GM19438 (cell line): ENCODE results near the gene TOM1L2.
A peak's percentile ranks its signal among the peaks of the same experiment; 100 is the strongest.

Source experiments
- ATAC-seq: cut with Tn5 transposase; IDR thresholded peaks from one replicate; pipeline ENCODE4 v1.9.1; 2021; ENCODE audit warnings: low read depth; ENCODE audit not compliant: unreplicated experiment

The TOM1L2 gene

GRCh38 chr17:17972126-17972951 lies at the start of gene TOM1L2, which contains the start of gene DRC3:
Gene TOM1L2, minus strand, starts transcription at chr17:17972400. Its CDS starts 87 bp downstream, at chr17:17972313.
Gene DRC3, plus strand, starts transcription at chr17:17972862. Its CDS starts 4,737 bp downstream, at chr17:17977599.
- ATAC-seq: peak; percentile 93

GRCh38 chr17:18021372-18021771 lies 49.2 kb upstream of the TOM1L2 start:
- no peak for ATAC-seq

DNA sequence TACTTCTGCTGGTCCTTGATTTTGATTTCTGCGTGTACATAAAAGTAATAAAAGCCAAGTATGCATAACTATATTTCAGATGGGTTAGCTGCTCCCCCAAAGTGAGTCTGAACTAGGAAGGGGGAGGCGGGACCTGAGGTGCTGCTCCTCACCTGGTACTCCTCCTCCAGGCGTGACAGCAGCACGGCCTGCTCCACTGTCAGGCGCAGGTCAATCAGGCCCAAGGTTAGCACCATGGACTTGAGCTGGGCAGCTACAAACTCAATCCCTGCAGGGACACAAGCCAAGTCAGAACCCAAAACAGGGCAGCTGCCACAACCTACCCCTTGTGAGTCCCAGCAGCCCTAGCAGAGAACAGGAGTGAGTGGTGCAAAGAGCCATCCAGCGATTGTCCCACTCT lies 48.8 kb upstream of the TOM1L2 start:
- ATAC-seq: no peak

- ATAC-seq: no peak
Observed at GRCh38 chr17:18019838-18020154, 47.6 kb upstream of the TOM1L2 start.

GRCh38 chr17:18018411-18018921 lies 46.3 kb upstream of the TOM1L2 start:
- ATAC-seq: no peak

DNA sequence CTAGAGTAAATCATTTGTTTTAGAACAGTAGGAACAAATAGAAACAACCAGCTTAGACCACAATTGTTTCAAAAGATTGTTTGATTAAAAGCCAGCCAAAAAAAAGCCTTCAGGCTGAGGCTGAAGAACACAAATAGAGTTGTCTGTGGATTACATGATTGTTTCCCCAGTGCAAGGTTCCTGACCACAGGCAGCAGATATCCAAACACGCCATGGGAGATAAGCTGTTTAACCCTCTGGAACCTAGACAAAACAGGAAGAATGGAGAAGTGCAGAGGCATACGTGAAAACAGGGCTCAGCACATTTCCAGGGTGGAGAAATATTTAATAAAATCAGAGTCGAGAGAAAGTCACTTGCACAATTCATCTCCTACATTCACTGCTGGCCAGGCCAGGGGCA lies 45.8 kb upstream of the TOM1L2 start:
- no peak for ATAC-seq

GRCh38 chr17:18016426-18016825 lies 44.2 kb upstream of the TOM1L2 start:
- ATAC-seq: no peak

DNA sequence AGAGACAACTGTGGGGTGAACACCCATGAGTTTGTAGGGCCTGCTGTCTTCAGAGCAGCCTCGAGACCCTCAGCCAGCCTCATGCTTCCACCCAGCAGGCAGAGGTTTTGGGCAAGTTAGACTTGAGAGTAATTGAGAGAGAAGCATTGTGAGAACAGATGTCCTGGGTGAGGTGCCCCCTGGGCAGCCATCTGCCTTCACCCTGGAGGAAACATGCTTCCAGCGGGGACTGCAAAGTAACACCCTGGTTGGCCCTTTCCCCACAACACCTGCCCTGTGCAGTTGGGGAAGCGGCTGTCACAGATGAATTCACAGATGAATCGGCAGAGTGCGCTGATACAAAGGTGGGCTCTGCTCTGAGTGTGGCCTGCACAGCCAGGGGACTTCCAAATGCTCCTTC lies 43.4 kb upstream of the TOM1L2 start:
- ATAC-seq: no peak

DNA sequence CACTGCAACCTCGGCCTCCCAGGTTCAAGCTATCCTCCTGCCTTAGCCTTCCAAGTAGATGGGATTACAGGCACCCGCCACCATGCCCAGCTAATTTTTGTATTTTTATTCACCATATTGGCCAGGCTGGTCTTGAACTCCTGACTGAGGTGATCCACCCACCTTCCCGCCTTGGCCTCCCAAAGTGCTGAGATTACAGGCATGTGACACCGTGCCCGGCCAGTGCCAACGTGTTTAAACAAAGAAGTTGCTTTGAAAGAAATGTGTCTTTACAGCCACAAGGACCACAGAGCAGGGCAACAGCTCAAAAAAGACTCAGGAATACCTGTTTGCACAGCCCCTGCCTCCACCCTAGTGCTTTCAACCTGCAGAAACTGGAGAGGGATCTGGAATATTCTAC lies 41.8 kb upstream of the TOM1L2 start:
- ATAC-seq: no peak

GRCh38 chr17:18011286-18011685 lies 39.1 kb upstream of the TOM1L2 start:
- no peak for ATAC-seq

DNA sequence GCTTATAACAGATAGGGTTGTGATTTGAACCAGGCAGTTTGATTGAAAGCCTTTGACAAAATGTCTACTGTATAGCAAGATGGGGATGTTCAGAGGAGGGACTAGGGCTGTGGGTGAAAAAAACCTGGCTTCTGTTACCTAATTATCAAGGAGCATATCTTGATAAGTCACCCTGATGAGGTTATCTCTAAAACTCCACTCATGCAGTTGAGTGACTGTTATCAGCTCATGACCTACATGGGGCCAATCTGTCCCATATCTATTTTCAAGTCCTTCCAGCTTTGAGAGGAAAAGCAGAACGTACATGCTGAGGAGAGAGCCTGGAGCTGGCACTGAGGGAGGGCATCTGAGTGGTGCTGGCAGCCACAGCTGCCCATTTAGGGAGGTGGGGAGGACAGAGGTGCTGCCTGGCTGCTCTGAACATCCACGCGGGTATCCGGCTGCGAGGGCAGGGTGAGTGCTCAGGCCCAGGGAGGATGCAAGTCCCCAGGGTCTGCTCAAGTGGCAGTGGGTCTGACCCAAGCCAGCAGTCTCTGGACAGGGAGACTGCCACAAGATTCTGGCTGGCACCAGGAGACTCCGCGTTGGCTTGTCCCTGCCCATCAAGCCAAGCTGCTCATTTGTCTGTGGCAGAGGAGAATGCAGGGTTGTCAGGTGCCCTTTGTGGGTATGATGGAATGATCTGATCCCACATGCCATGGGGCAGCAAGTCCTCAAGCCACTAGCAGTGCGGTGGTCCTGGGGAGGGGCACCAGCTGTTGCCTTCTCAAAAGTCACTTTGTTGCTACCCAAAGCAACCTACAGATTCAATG lies 37.6 kb upstream of the TOM1L2 start:
- ATAC-seq: no peak

DNA sequence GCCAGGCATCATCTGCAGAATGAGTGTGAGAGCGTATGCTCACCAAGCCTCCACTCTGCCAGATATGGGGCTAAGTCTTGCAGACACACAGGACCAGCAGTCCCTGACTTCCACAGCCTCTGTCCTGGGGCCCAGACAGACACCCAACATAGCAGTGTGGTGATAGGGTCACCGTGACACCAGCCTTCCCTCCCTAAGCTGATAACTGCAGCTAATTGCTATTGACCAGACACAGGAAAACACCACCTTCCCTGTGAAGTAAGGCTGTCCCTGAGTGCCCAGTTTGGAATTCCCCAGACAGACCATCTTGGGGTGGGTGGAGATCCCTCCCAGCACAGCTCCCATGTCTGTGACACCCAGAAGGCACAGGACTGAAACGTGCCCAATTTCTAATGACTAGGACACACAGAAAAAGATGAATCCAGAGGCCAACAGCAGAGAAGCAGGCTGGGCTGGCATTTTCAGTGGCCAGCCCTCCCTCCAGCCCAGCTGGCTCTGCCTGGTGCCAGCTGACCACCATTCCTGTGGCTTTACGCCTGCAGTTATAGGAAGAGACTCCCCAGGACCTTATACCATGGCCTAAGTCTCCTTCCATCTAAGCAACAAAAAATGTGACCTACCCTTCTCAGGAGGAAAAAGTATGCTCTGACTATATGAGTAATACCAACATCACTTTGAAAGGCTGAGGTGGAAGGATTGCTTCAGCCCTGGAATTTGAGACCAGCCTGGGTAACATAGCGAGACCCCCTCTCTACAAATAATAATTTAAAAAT lies 36.5 kb upstream of the TOM1L2 start:
- no peak for ATAC-seq

GRCh38 chr17:18006495-18007239 lies 34.5 kb upstream of the TOM1L2 start:
- ATAC-seq: no peak

GRCh38 chr17:18005496-18005895 lies 33.3 kb upstream of the TOM1L2 start:
- ATAC-seq: no peak

- no peak for ATAC-seq
Observed at GRCh38 chr17:18004884-18005305, 32.7 kb upstream of the TOM1L2 start.

DNA sequence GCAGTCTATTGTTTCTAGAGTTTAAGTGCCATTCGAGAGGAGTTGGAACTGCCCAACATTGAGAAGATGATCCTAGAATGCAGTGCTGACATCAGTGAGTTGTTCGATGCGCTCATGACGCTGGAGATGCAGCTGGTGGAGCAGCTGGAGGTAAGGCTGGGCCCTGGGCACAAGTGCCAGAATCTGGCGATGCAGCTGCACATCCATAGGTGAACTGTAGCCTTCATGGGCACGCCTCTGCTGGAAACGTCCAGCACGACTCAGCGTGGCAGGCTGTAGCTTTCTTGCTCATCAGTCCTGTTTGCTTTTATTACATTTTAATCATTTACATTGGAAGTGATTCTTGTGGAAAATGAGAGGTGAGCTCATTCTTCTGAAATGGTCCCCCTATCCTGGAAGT lies 32.1 kb upstream of the TOM1L2 start:
- ATAC-seq: no peak

DNA sequence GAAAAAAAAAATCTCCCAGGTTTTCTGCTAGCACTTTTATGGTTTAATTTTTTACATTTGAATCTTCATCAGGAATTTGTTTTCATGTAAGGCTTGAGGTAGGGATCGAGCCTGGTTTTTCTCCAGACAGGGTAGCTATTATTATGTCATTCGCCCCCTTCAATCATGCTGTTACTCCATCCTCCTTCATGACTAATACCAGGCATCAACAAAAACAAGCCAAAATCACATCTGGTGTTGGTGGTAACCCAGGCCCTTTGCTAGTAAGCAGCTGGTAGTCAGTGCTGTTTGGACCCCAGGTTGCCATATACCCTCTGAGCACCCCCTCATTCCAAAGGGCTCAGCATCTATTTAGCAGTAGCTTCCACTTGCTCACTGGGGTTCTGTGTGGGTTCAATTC lies 30.0 kb upstream of the TOM1L2 start:
- no peak for ATAC-seq

DNA sequence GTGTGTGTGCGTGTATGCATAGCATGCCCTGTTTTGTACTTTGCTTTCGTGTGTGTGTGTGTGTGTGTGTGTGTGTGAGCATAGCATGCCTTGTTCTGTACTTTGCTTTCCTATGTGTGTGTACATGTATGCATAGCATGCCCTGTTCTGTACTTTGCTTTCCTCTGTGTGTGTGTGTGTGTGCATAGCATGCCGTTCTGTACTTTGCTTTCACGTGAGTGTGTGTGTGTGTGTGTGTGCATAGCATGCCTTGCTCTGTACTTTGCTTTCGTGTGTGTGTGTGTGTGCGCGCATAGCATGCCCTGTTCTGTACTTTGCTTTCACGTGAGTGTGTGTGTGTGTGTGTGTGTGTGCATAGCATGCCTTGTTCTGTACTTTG lies 27.8 kb upstream of the TOM1L2 start:
- no peak for ATAC-seq

- ATAC-seq: no peak
Observed at GRCh38 chr17:17999364-18000029, 27.3 kb upstream of the TOM1L2 start.

- no peak for ATAC-seq
Observed at GRCh38 chr17:17998934-17999333, 26.7 kb upstream of the TOM1L2 start.
